Adrenal gland (tissue), 12 donors: ENCODE data around the gene RAB9A. TPM values are rescaled to one million over a fixed set of nuclear protein-coding genes. Genes with fewer than 3 reads are reported as not detected.

Source experiments
- DNase-seq, 7 donors: peaks; one replicate each; pipeline ENCODE4 v3.0.0-alpha.2; 2019 to 2020
- H3K27ac ChIP-seq, 5 donors: fragments of 200-600 bp; sonication (generic) in 4 of 5; 1 replicate in 3 of 5; 2 replicates in 2 of 5; pipeline versions ENCODE4 v1.5.1 to v1.8.0; 2016 to 2020; ENCODE audit warnings: mild to moderate bottlenecking in 1 of 5
- H3K27me3 ChIP-seq: fragments of 200-600 bp; 2 replicates; pipeline ENCODE4 v1.8.0; 2021
- H3K36me3 ChIP-seq, 2 donors: fragments of 200-600 bp; replicated peaks in 1 of 2; 1 replicate in 1 of 2; 2 replicates in 1 of 2; pipeline versions ENCODE4 v1.5.1 to v1.8.0; 2018 to 2022
- H3K4me1 ChIP-seq, 2 donors: fragments of 200-600 bp; replicated peaks in 1 of 2; 1 replicate in 1 of 2; 2 replicates in 1 of 2; pipeline versions ENCODE4 v1.5.1 to v1.8.0; 2018 to 2021
- H3K4me3 ChIP-seq, 4 donors: fragments of 200-600 bp; sonication (generic) in 3 of 4; one replicate each; pipeline ENCODE4 v1.5.1; 2016 to 2018
- H3K9me3 ChIP-seq, 3 donors: fragments of 200-600 bp; sonication (generic) in 1 of 3; replicated peaks in 1 of 3; 1 replicate in 2 of 3; 2 replicates in 1 of 3; pipeline versions ENCODE4 v1.5.1 to v1.8.0; 2016 to 2021
- POLR2A ChIP-seq, 2 donors: fragments of 450-650 bp; IDR thresholded peaks; one replicate each; pipeline ENCODE4 v1.6.1; 2017; ENCODE audit warnings: antibody characterized with exemption in 2 of 2, mild to moderate bottlenecking in 2 of 2, moderate library complexity in 1 of 2
- WGBS, 4 donors: extraction: QIAGEN DNeasy Blood & Tissue Kit in 2 of 4; methylation state at CpG; one replicate each; pipeline versions ENCODE4 v1.1.5 to v1.1.7; 2013 to 2017; 5-methylcytosine and 5-hydroxymethylcytosine counted together
- intact Hi-C, 2 donors: fragments of 100-400 bp; cut with DNase I; formaldehyde crosslinking; loops; one replicate each; pipeline versions ENCODE4 v1.14.1 to v1.15.0; 2022 to 2023
- polyA plus RNA-seq, 3 donors: library from polyadenylated mRNA; stranded (reverse); fragments of 200-250 nt in 2 of 3; fragments of 350-450 nt in 1 of 3; fragmentation: Illumina TruSeq in 1 of 3; extraction: RNeasy Lipid Tissue Mini Kit (QIAGEN cat#74804) in 1 of 3; gene quantifications; one replicate each; pipeline ENCODE4 v1.2.3, GENCODE V29; 2013 to 2014
- total RNA-seq, 9 donors: library from RNA; depleted of rRNA in 4 of 9; stranded (reverse); fragments of >200 nt in 4 of 9; fragments of 120-200 nt in 1 of 9; fragmentation: NEBNext Ultra II Directional in 1 of 9; extraction: Animal tissue kit (Norgen Biotek cat#: 25700) in 1 of 9; gene quantifications; one replicate each; pipeline versions ENCODE4 v1.1.0 to v1.2.4, GENCODE V29; 2013 to 2023
- TF ChIP-seq, protein P1 (sequence below), 6 experiments: fragments of 450-650 bp in 4 of 6; fragments of 200-600 bp in 2 of 6; sonication (generic) in 1 of 6; IDR thresholded peaks; 1 replicate in 5 of 6; 2 replicates in 1 of 6; pipeline versions ENCODE4 v1.5.1 to v1.8.0; 2016 to 2021; ENCODE audit warnings: antibody characterized with exemption in 6 of 6, mild to moderate bottlenecking in 2 of 6, moderate library complexity in 1 of 6
- donor health status: healthy with polysubstance abuse.
- donor health status: Bipolar disorder and iron deficiency.
- donor health status: DM: yes; HTN: yes; CAD: no.
- donor health status: DM: no; HTN: no; CAD: no.
- donor health status: DM: no; HTN: no; CAD: no.
- donor health status: DM: yes; HTN: yes; CAD: no.

The RAB9A gene
- total and polyA plus RNA-seq, 12 donors = 23.8 to 153 (median 66.9) TPM

DNA sequence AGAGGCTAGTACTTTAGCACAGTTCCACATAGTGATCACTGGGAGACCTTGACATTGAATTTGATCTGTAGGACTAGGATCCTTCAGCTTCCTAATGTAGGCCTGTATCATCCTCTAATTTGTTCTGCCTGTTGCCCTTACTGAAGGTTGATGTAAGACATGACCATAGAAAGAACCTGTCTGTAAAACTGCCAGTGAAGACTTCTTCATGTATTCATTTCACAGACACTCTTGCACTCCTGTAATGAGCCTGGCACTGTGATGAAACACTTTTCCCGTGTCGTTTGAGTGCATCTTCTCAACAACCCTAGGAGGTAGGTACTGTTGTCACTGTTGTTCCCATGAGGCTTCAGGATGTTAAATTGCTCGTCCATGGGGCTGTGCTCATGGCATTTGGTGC is 14.7 kb downstream of the RAB9A start:
- H3K4me3 ChIP-seq = no peak overlapping the region
- H3K27ac ChIP-seq = peak overlapping the region in 1 of 5 donors; percentile 43
- no peak for TF ChIP-seq POLR2A (IDR thresholded peaks at IDR 0.05)
- TF ChIP-seq, protein P1, sequence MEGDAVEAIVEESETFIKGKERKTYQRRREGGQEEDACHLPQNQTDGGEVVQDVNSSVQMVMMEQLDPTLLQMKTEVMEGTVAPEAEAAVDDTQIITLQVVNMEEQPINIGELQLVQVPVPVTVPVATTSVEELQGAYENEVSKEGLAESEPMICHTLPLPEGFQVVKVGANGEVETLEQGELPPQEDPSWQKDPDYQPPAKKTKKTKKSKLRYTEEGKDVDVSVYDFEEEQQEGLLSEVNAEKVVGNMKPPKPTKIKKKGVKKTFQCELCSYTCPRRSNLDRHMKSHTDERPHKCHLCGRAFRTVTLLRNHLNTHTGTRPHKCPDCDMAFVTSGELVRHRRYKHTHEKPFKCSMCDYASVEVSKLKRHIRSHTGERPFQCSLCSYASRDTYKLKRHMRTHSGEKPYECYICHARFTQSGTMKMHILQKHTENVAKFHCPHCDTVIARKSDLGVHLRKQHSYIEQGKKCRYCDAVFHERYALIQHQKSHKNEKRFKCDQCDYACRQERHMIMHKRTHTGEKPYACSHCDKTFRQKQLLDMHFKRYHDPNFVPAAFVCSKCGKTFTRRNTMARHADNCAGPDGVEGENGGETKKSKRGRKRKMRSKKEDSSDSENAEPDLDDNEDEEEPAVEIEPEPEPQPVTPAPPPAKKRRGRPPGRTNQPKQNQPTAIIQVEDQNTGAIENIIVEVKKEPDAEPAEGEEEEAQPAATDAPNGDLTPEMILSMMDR (IDR thresholded peaks at IDR 0.05) = no peak
- WGBS, 4 donors = 36 to 48% (median 37%) methylated on average over 3 of the region's 3 CpGs; no CpG with 5 or more reads in 1 of the 4 donors
- no peaks in the 10 kb centered on the region for H3K27me3 ChIP-seq
- peaks cover 17 to 37% of the 10 kb centered on the region in 2 donors for H3K4me1 ChIP-seq
- H3K9me3 ChIP-seq = no peaks in the 10 kb centered on the region
- intact Hi-C loops = no loop called here
- DNase-seq = no peak
- no peaks in the 10 kb centered on the region for H3K36me3 ChIP-seq

DNA sequence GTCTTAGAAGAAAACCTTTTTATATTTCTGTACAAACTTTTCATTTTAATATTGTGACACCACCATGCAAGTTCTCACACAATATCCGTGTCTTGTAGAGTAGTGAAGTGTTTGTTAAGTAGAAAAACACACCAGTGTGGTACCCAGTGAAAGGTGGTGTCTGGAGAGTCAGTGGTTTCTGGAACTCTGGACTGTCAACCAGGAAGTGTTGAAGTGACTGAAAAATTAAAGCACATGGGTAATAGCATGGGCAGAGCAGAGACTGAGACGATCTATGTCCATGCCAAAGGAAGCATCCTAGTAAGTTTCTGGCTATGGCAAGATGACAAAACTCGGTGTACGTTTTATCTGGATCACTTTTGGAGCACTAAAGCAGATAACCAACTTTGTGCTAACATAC is 22.2 kb downstream of the RAB9A start:
- H3K27me3 ChIP-seq = no peaks in the 10 kb centered on the region
- WGBS, 4 donors = 78 to 84% (median 82%) methylated on average over 4 of the region's 4 CpGs
- peaks cover 0 to 14% of the 10 kb centered on the region in 2 donors for H3K36me3 ChIP-seq
- H3K9me3 ChIP-seq = no peaks in the 10 kb centered on the region
- no peak overlapping the region for H3K27ac ChIP-seq
- DNase-seq = no peak
- TF ChIP-seq, protein P1 (IDR thresholded peaks at IDR 0.05) = no peak
- TF ChIP-seq POLR2A (IDR thresholded peaks at IDR 0.05) = no peak
- H3K4me1 ChIP-seq = no peaks in the 10 kb centered on the region
- intact Hi-C loops = no loop called here
- H3K4me3 ChIP-seq = no peak overlapping the region

DNA sequence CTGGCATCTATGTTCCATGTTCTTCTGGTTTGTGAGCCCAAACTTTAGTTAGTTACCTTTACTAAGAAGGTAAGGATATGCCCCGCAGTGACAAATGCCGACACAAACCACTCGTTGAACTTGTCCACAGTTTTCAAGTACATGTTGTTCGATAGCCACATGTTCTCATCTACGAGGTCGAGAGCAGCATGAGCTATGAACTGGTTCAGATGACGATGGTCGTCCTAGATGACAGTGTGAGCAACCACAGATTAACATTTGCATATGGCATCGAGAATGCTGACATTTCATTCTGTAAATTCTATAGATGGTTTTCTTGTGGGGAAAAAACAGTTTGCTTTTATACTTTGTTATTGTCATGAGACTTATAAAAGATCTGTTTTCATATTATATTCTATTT is 27.5 kb downstream of the RAB9A start:
- no peak overlapping the region for H3K4me3 ChIP-seq
- H3K27ac ChIP-seq = no peak overlapping the region
- H3K9me3 ChIP-seq = no peaks in the 10 kb centered on the region
- no peak for DNase-seq
- no peaks in the 10 kb centered on the region for H3K27me3 ChIP-seq
- intact Hi-C loops = no loop called here
- TF ChIP-seq, protein P1 (IDR thresholded peaks at IDR 0.05) = no peak
- no peak for TF ChIP-seq POLR2A (IDR thresholded peaks at IDR 0.05)
- H3K4me1 ChIP-seq = no peaks in the 10 kb centered on the region
- H3K36me3 ChIP-seq = peaks cover 0 to 21% of the 10 kb centered on the region in 2 donors
- WGBS, 4 donors = 89 to 93% (median 91%) methylated on average over 9 of the region's 9 CpGs

DNA sequence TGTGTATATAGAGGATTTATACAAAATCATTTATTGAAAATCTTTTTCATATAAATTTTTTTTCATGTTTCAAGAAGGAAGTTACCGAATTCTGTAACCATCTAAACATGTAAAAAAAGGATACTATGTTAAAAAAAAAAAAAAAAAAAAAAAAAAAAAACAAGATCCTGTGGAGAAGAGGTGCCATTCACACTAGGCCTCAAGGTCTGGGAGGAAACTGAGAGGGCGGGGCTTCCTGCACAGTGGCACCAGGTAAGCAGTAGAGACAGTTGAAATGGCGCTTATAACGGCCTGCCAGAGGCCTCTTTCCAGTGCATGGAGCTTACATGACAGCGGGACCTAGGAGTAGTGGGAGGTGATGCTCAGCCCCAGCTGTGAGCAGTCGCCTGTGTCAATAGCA is 28.0 kb downstream of the RAB9A start:
- DNase-seq = no peak
- TF ChIP-seq POLR2A (IDR thresholded peaks at IDR 0.05) = no peak
- TF ChIP-seq, protein P1 (IDR thresholded peaks at IDR 0.05) = no peak
- Histone ChIP-seq H3K9me3 (no peaks in the 10 kb centered on the region), H3K27me3 (no peaks in the 10 kb centered on the region), H3K4me1 (peaks cover 0 to 2% of the 10 kb centered on the region in 2 donors), H3K27ac (no peak overlapping the region), H3K4me3 (no peak overlapping the region), H3K36me3 (peaks cover 0 to 21% of the 10 kb centered on the region in 2 donors)
- intact Hi-C loops = no loop called here
- 89 to 98% (median 92%) methylated on average over 6 of the region's 6 CpGs for WGBS, 4 donors
